ENCODE data around the gene NHS. TPM values are rescaled to one million over a fixed set of nuclear protein-coding genes. Genes with fewer than 3 reads are reported as not detected.

Gene NHS
- total RNA-seq, 1 donor from 2014 or later: 8.3 TPM

DNA sequence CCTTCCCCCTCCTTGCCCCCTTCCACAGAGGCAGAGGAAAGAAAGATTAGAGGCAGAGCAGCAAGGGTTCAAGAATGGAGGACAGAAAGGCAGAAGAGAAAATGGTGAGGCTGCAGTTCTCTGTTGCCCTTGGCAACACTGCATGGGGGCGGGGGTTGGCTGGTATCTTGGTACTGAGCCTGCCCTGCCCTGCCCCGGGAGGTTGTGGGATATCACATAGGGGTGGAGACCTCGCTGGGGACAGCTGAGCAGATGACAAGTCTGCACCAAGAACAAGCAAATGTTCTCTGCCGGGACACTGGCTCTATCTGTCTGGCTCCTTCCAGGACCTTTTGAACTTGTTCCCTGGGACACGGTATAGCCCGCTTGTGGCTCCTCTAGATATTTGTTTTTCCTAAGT is 39.8 kb downstream of the NHS start:
- DNase-seq (ENCODE audit: extremely low spot score in 2 of 2): no peak
- H3K36me3 ChIP-seq: no peaks in the 10 kb centered on the region
- TF ChIP-seq, protein P1, sequence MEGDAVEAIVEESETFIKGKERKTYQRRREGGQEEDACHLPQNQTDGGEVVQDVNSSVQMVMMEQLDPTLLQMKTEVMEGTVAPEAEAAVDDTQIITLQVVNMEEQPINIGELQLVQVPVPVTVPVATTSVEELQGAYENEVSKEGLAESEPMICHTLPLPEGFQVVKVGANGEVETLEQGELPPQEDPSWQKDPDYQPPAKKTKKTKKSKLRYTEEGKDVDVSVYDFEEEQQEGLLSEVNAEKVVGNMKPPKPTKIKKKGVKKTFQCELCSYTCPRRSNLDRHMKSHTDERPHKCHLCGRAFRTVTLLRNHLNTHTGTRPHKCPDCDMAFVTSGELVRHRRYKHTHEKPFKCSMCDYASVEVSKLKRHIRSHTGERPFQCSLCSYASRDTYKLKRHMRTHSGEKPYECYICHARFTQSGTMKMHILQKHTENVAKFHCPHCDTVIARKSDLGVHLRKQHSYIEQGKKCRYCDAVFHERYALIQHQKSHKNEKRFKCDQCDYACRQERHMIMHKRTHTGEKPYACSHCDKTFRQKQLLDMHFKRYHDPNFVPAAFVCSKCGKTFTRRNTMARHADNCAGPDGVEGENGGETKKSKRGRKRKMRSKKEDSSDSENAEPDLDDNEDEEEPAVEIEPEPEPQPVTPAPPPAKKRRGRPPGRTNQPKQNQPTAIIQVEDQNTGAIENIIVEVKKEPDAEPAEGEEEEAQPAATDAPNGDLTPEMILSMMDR (IDR thresholded peaks at IDR 0.05): no peak
- no peak for TF ChIP-seq POLR2A (IDR thresholded peaks at IDR 0.05)
- no peak overlapping the region for H3K4me3 ChIP-seq
- H3K27ac ChIP-seq: peak overlapping the region; percentile 44
- H3K27me3 ChIP-seq: no peaks in the 10 kb centered on the region
- intact Hi-C loops (cut with DNase I): no loop called here
- peaks cover 12% of the 10 kb centered on the region for H3K4me1 ChIP-seq
- H3K9me3 ChIP-seq: no peaks in the 10 kb centered on the region

DNA sequence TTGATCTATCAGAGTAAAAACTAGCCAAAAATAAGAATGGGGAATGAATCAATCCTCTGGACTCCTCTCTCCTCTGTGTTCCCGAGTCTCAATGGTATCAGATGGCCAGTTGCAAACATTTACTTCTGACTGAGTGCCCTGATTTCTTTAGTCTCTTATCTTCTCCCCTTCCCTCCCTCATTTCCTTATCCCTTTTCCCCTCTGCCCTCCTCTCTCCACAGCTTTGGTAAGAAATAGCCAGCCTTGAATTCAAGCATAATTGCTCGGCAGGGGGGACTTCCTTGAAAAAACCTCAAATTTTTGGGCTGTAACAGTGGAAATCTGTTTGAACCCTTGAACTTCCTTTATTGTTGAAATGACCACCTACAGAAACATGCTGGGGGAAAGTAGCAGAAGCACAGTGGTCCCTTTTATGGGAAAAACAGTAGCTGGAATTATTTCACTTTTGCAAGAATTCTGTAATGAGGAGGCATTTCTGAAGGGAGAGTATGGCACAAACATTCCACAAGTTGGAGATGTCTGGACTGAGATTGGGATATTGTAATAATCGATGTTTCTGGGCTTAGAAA is 40.3 kb downstream of the NHS start:
- Histone ChIP-seq H3K36me3 (no peaks in the 10 kb centered on the region), H3K9me3 (no peaks in the 10 kb centered on the region), H3K27me3 (no peaks in the 10 kb centered on the region), H3K27ac (no peak overlapping the region), H3K4me1 (peaks cover 12% of the 10 kb centered on the region), H3K4me3 (no peak overlapping the region)
- TF ChIP-seq, protein P1 (IDR thresholded peaks at IDR 0.05): no peak
- TF ChIP-seq POLR2A (IDR thresholded peaks at IDR 0.05): no peak
- TF ChIP-seq POLR2AphosphoS5 (IDR thresholded peaks at IDR 0.05; ENCODE audit: insufficient read depth in 1 of 2, low read depth in 1 of 2): no peak
- no peak for DNase-seq (ENCODE audit: extremely low spot score in 2 of 2)
- intact Hi-C loops (cut with DNase I): no loop called here

DNA sequence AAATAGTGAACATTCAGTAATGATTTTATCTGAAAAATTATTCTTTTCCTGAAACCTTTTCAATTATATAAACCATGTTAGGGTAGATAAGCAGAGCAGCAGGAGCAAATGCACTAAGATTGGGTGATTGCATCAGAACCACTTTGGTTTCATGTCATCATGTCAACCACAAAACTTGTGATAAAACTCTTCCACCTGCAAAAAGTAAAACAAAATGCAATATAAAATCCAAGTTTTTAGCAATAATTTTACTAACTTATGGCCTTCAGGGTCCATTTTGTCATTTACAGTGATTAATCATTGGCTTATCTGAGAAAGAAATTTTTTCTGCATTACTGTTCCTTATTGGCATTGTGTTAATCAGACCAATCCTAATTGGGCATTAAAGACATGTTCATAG is 42.4 kb downstream of the NHS start:
- no peak for DNase-seq (ENCODE audit: extremely low spot score in 2 of 2)
- Histone ChIP-seq H3K27ac (no peak overlapping the region), H3K4me1 (peaks cover 12% of the 10 kb centered on the region), H3K9me3 (no peaks in the 10 kb centered on the region), H3K36me3 (no peaks in the 10 kb centered on the region), H3K27me3 (no peaks in the 10 kb centered on the region), H3K4me3 (no peak overlapping the region)
- TF ChIP-seq, protein P1 (IDR thresholded peaks at IDR 0.05): no peak
- no peak for TF ChIP-seq POLR2AphosphoS5 (IDR thresholded peaks at IDR 0.05; ENCODE audit: insufficient read depth in 1 of 2, low read depth in 1 of 2)
- TF ChIP-seq POLR2A (IDR thresholded peaks at IDR 0.05): no peak
- intact Hi-C loops (cut with DNase I): no loop called here

- Histone ChIP-seq H3K27me3 (no peaks in the 10 kb centered on the region), H3K4me3 (no peak overlapping the region), H3K27ac (no peak overlapping the region), H3K36me3 (no peaks in the 10 kb centered on the region), H3K9me3 (no peaks in the 10 kb centered on the region), H3K4me1 (no peaks in the 10 kb centered on the region)
- intact Hi-C loops (cut with DNase I): no loop called here
- no peak for DNase-seq (ENCODE audit: extremely low spot score in 2 of 2)
- TF ChIP-seq POLR2AphosphoS5 (IDR thresholded peaks at IDR 0.05; ENCODE audit: insufficient read depth in 1 of 2, low read depth in 1 of 2): no peak
- TF ChIP-seq, protein P1 (IDR thresholded peaks at IDR 0.05): no peak
- no peak for TF ChIP-seq POLR2A (IDR thresholded peaks at IDR 0.05)
Observed at GRCh38 chrX:17425136-17425535, 50.1 kb downstream of the NHS start.

GRCh38 chrX:17425551-17425950 is 50.6 kb downstream of the NHS start:
- H3K27ac ChIP-seq: no peak overlapping the region
- no peaks in the 10 kb centered on the region for H3K4me1 ChIP-seq
- H3K36me3 ChIP-seq: no peaks in the 10 kb centered on the region
- no peak overlapping the region for H3K4me3 ChIP-seq
- intact Hi-C loops (cut with DNase I): no loop called here
- no peak for DNase-seq (ENCODE audit: extremely low spot score in 2 of 2)
- no peaks in the 10 kb centered on the region for H3K27me3 ChIP-seq
- TF ChIP-seq, protein P1 (IDR thresholded peaks at IDR 0.05): no peak
- no peak for TF ChIP-seq POLR2AphosphoS5 (IDR thresholded peaks at IDR 0.05; ENCODE audit: insufficient read depth in 1 of 2, low read depth in 1 of 2)
- no peak for TF ChIP-seq POLR2A (IDR thresholded peaks at IDR 0.05)
- H3K9me3 ChIP-seq: no peaks in the 10 kb centered on the region

Data from vagina (tissue), 2 donors.